ENCODE results near the gene DNMT3A.

Gene DNMT3A

GRCh38 chr2:25258847-25259736 lies 82.6 kb downstream of the DNMT3A start:
- TF ChIP-seq, protein P1, sequence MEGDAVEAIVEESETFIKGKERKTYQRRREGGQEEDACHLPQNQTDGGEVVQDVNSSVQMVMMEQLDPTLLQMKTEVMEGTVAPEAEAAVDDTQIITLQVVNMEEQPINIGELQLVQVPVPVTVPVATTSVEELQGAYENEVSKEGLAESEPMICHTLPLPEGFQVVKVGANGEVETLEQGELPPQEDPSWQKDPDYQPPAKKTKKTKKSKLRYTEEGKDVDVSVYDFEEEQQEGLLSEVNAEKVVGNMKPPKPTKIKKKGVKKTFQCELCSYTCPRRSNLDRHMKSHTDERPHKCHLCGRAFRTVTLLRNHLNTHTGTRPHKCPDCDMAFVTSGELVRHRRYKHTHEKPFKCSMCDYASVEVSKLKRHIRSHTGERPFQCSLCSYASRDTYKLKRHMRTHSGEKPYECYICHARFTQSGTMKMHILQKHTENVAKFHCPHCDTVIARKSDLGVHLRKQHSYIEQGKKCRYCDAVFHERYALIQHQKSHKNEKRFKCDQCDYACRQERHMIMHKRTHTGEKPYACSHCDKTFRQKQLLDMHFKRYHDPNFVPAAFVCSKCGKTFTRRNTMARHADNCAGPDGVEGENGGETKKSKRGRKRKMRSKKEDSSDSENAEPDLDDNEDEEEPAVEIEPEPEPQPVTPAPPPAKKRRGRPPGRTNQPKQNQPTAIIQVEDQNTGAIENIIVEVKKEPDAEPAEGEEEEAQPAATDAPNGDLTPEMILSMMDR (conservative IDR thresholded peaks at IDR 0.05; ENCODE audit: low read length) = no peak
- H3K4me3 ChIP-seq (ENCODE audit: low read length) = no peak overlapping the region
- DNase-seq (ENCODE audit: low read depth) = no peak

DNA sequence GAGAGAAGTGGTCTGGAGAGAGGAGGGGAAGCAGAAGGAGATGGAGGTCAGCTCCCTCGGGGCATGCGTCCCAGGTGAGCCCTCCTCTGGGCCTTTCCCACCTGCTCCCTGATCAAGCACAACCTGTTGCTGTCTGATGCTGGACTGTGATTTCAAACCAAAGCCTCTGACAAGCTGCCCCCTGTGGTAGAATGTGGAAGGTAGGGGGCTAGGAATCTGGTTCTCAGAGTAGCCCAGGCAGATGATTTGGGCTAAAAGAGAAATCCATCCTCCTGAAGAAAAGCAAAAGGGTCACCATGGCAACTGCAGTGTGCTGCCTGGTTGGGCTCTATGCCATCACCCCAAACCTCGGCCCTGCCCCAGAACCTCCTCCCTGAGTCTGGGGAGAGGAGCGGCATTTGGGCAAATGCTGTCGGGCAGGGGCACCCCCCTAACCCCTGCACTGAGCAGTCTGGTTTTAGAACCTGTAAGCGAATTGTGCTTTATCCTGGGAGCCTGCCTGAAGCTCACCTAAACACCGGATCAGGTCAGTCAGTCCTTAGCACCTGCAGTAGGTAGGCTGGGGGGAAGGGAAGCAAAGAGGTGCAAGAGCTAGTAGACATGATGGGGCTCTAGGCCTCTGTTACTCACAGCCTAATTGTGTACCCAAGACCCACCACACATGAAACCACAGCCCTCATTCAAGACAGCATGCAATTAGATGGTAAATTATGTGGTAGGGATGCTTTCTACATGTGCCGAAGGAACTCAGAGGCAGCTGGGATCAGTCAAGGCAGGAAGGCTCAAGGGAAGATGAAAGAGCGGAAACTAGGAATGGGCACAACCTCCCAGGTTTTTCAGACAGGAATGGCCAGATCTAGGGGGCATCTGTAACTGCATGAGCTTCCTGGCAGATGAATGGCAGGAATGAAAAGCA lies 83.5 kb downstream of the DNMT3A start:
- TF ChIP-seq, protein P1 (conservative IDR thresholded peaks at IDR 0.05; ENCODE audit: low read length) = no peak
- H3K4me3 ChIP-seq (ENCODE audit: low read length) = no peak overlapping the region
- no peak for DNase-seq (ENCODE audit: low read depth)

DNA sequence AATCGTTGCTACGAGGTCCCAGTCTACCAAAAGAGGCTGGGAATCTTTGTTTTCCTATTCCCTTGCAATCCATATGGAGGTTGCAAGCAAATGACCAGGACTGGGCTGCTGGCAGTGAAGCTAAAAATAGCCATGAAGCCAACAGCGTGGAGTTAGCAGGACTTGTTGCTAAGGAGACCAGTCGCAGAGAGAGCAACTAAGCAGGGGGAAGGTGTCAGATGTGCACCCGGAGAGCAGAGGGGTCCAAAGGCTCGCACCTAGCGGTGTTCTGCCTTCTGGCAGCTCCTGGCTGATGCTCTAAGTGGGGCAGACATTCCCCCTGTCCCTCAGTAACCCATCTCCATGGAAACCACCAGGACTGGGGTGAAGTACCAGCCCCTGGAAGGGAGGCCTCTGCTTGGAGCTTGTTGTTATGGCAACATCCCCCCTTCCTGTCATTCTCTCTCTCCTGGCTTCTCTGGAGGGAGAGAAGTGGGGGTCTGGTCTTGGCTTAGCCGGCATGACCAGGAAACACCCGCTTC lies 84.6 kb downstream of the DNMT3A start:
- TF ChIP-seq, protein P1 (conservative IDR thresholded peaks at IDR 0.05; ENCODE audit: low read length) = no peak

GRCh38 chr2:25256488-25256875 lies 85.2 kb downstream of the DNMT3A start:
- no peak for DNase-seq (ENCODE audit: low read depth)
- H3K4me3 ChIP-seq (ENCODE audit: low read length) = no peak overlapping the region
- TF ChIP-seq, protein P1 (conservative IDR thresholded peaks at IDR 0.05; ENCODE audit: low read length) = no peak

More for the DNA sequence above, 84.6 kb downstream of the DNMT3A start:
- no peak overlapping the region for H3K4me3 ChIP-seq (ENCODE audit: low read length)
- peak; percentile 47 for DNase-seq (ENCODE audit: low read depth)

DNA sequence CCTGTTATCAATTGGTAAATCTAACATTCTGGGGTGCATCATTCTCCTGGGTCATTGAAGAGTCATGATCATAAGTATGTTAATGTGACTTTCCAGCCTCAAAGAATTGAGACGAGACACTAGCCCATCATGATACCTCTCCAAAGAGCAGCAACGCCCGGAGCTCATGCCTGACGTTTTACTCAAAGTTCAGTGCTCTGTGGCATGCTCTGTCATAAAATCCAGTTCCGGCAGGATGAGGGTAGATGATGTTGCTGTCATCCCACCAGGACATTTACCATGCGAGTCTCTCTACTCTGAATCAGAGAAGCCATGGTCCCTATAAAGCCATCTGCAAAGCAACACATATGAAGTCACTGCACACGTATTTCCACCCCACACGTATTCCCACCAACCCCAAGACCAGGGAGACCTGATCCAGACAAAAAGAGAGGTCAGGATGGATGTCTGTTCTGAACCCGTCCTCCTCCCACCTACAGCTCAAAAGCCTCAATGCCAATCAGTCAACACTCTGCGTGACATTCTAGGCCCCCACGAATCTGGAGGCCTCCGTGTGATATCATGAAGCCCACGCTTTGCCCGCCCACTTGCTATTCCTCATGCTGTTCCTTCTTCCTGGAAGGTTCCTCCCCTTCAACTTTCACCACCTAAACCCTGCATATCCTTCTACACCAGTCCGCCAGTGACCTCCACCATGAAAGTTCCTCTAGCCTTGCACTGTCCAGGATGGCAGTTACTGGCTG lies 85.8 kb downstream of the DNMT3A start:
- DNase-seq (ENCODE audit: low read depth) = no peak
- TF ChIP-seq, protein P1 (conservative IDR thresholded peaks at IDR 0.05; ENCODE audit: low read length) = no peak

DNA sequence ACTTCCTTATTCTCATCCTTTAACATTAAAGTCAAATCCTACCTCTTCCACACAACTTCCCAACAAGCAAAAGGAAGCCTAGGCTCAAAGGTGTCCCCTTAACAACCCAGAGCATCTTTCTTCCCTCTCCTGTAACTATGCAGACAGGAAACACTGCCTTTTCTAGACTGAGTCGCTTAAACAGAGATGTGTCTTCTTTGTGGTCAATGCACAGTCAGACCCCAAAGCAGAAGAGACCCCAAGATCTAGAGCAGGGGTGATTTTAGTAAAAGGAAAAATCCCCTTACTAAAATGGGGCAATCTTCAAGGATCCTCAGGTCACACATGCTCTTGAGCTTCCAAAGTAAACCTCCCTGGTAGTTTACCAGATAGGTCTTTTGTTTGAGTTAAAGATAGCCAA lies 86.8 kb downstream of the DNMT3A start:
- H3K4me3 ChIP-seq (ENCODE audit: low read length) = no peak overlapping the region
- TF ChIP-seq, protein P1 (conservative IDR thresholded peaks at IDR 0.05; ENCODE audit: low read length) = no peak
- DNase-seq (ENCODE audit: low read depth) = no peak

More for the DNA sequence above, 85.8 kb downstream of the DNMT3A start:
- H3K4me3 ChIP-seq (ENCODE audit: low read length) = no peak overlapping the region
